Lung (tissue), 12 donors: ENCODE results near the gene ZMAT2. TPM values are rescaled to one million over a fixed set of nuclear protein-coding genes. Genes with fewer than 3 reads are reported as not detected.
A peak's percentile ranks its signal among the peaks of the same experiment; 100 is the strongest.

Source experiments
- ATAC-seq: fragments of 200-7000 bp; cut with Tn5 transposase; one replicate; pipeline ENCODE4 v1.9.1; 2020; ENCODE audit warnings: moderate number of reproducible peaks; ENCODE audit not compliant: insufficient read depth, low FRiP score
- DNase-seq, 3 donors: peaks; one replicate each; pipeline ENCODE4 v3.0.0-alpha.2; 2013 to 2017
- H3K27ac ChIP-seq, 2 donors: one replicate each; pipeline ENCODE4 v1.5.1; 2013; ENCODE audit warnings: mild to moderate bottlenecking in 2 of 2, moderate library complexity in 2 of 2, control low read depth in 1 of 2, inconsistent platforms in 1 of 2, low read depth in 1 of 2, low read length in 1 of 2
- H3K27me3 ChIP-seq, 3 donors: one replicate each; pipeline ENCODE4 v1.5.1; 2013; ENCODE audit warnings: low read length in 2 of 3; ENCODE audit not compliant: control insufficient read depth in 3 of 3, insufficient read depth in 3 of 3
- H3K36me3 ChIP-seq, 4 donors: one replicate each; pipeline ENCODE4 v1.5.1; 2013; ENCODE audit warnings: low read length in 4 of 4, mild to moderate bottlenecking in 1 of 4, moderate library complexity in 1 of 4; ENCODE audit not compliant: control insufficient read depth in 4 of 4, insufficient read depth in 4 of 4
- H3K4me1 ChIP-seq, 5 donors: one replicate each; pipeline ENCODE4 v1.5.1; 2013; ENCODE audit warnings: low read length in 5 of 5, mild to moderate bottlenecking in 2 of 5, moderate library complexity in 1 of 5; ENCODE audit not compliant: control insufficient read depth in 5 of 5, insufficient read depth in 5 of 5
- H3K4me3 ChIP-seq: one replicate; pipeline ENCODE4 v1.5.1; 2013; ENCODE audit warnings: mild to moderate bottlenecking, control low read depth, moderate library complexity
- H3K9ac ChIP-seq, 2 donors: one replicate each; pipeline ENCODE4 v1.5.1; 2013; ENCODE audit warnings: low read length in 2 of 2, control low read depth in 1 of 2; ENCODE audit not compliant: insufficient read depth in 1 of 2
- H3K9me3 ChIP-seq, 4 donors: one replicate each; pipeline ENCODE4 v1.5.1; 2013; ENCODE audit warnings: low read length in 3 of 4, mild to moderate bottlenecking in 1 of 4, moderate library complexity in 1 of 4; ENCODE audit not compliant: control insufficient read depth in 4 of 4, insufficient read depth in 3 of 4
- WGBS, 2 donors: extraction: QIAGEN DNeasy Blood & Tissue Kit; methylation state at CpG; one replicate each; pipeline ENCODE4 v1.1.7; 2013; 5-methylcytosine and 5-hydroxymethylcytosine counted together
- polyA plus RNA-seq, 2 donors: library from polyadenylated mRNA; stranded (reverse); fragments of 200-250 nt; gene quantifications; one replicate each; pipeline ENCODE4 v1.2.1, GENCODE V29; 2013
- total RNA-seq, 2 donors: library from RNA; depleted of rRNA in 1 of 2; stranded (reverse); fragments of >200 nt in 1 of 2; gene quantifications; one replicate each; pipeline ENCODE4 v1.2.1, GENCODE V29; 2014 to 2021
- TF ChIP-seq, protein P1 (sequence below): IDR thresholded peaks from 2 replicates; pipeline ENCODE4 v1.5.1; 2012; ENCODE audit warnings: mild to moderate bottlenecking; ENCODE audit errors: control extremely low read depth, extremely low read depth
- donor health status: control.
- donor health status: control.
- donor health status: Bipolar disorder and iron deficiency.
- donor health status: healthy.
- donor health status: DM: yes; HTN: yes; CAD: no.

The ZMAT2 gene
- total and polyA plus RNA-seq, 4 donors: 30.2 to 73.8 (median 47.7) TPM

GRCh38 chr5:140672455-140673186 is 27.6 kb upstream of the ZMAT2 start:
- TF ChIP-seq, protein P1, sequence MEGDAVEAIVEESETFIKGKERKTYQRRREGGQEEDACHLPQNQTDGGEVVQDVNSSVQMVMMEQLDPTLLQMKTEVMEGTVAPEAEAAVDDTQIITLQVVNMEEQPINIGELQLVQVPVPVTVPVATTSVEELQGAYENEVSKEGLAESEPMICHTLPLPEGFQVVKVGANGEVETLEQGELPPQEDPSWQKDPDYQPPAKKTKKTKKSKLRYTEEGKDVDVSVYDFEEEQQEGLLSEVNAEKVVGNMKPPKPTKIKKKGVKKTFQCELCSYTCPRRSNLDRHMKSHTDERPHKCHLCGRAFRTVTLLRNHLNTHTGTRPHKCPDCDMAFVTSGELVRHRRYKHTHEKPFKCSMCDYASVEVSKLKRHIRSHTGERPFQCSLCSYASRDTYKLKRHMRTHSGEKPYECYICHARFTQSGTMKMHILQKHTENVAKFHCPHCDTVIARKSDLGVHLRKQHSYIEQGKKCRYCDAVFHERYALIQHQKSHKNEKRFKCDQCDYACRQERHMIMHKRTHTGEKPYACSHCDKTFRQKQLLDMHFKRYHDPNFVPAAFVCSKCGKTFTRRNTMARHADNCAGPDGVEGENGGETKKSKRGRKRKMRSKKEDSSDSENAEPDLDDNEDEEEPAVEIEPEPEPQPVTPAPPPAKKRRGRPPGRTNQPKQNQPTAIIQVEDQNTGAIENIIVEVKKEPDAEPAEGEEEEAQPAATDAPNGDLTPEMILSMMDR: no peak
- Histone ChIP-seq H3K27me3 (no peaks in the 10 kb centered on the region), H3K4me3 (no peak overlapping the region), H3K27ac (no peak overlapping the region), H3K9ac (no peak overlapping the region), H3K4me1 (no peaks in the 10 kb centered on the region), H3K36me3 (peaks cover 30 to 75% (median 38%) of the 10 kb centered on the region in 4 donors), H3K9me3 (no peaks in the 10 kb centered on the region)
- WGBS, 2 donors: 78 to 85% methylated on average over 70 of the region's 70 CpGs
- DNase-seq (peak; percentile 17 to 51 (median 29)), ATAC-seq (no peak)

DNA sequence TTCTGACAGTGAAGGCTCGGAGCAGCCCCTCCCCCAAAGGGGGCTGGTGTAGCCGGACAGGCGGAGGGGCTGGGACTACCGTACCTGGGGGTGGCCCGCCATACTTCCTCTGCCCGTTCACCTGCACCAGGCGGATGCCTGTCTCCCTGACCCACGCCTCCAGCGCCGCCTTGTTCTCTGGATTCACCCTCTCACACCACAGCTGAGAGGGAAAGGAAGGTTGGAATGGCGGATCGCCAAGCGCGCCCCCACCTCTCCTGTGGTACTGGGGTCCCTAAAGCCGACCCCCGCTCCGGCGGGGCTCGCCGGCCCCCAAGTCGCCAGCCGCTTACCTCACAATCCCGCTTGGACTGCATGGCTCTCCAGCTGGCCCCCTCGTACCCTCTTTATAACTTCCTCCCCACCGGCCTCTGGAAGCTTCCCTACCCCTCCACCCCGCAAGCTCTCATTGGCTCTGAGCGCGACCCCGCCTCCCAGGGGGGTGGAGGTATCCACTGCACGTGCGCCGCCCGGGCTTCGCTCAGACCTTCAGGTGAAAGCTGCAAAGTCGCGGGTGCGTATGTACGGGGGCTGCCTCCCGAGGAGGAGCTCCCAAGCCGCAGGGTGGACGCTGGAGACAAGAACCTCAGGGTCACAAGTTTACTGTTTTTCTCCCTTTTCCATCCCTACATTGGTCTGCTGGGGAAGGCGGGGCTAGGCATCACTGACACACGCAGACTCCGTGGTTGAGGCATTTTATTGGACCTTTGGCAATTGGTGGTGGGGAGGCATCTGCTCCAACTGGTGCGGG is 26.9 kb upstream of the ZMAT2 start, which contains the start of gene DND1:
Gene DND1, minus strand, starts transcription at position 390 of the 790 bp plus-strand sequence. Its CDS starts 34 bp downstream, at position 356.
- DNase-seq (no peak), ATAC-seq (no peak)
- H3K4me1 ChIP-seq: no peaks in the 10 kb centered on the region
- WGBS, 2 donors: 90 to 92% methylated on average over 42 to 45 of the region's 45 CpGs
- TF ChIP-seq, protein P1: no peak
- no peak within 1 kb of the TSS for H3K4me3 ChIP-seq
- H3K36me3 ChIP-seq: peaks cover 34 to 72% (median 38%) of the 10 kb centered on the region in 4 donors
- H3K27ac ChIP-seq: no peak within 1 kb of the TSS
- no peaks in the 10 kb centered on the region for H3K27me3 ChIP-seq
- no peak within 1 kb of the TSS for H3K9ac ChIP-seq
- no peaks in the 10 kb centered on the region for H3K9me3 ChIP-seq

DNA sequence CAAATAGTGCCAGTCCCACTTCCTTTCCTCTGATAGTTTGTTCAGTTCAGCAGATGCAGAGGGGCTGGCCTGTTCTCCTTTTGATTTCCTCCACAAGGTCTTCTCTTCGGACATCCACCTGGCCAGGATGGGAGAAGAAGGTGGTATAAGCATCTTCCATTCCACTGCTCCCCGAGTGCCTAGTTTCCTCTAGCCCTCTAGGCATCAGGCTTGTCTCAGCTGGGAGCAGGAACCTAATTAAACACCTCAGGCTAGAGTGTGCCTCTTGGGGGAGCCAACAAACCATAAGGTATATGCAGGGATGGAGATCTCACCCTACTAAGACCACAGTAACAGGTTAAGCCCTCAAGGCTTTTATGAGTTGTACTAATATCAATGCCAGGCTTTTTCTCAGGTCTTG is 26.0 kb upstream of the ZMAT2 start:
- Histone ChIP-seq H3K4me1 (no peaks in the 10 kb centered on the region), H3K9ac (no peak overlapping the region), H3K27me3 (no peaks in the 10 kb centered on the region), H3K27ac (no peak overlapping the region), H3K9me3 (no peaks in the 10 kb centered on the region), H3K36me3 (peaks cover 34 to 69% (median 36%) of the 10 kb centered on the region in 4 donors), H3K4me3 (no peak overlapping the region)
- no peak for DNase-seq
- WGBS, 2 donors: 87 to 89% methylated on average over 2 of the region's 2 CpGs
- no peak for ATAC-seq
- TF ChIP-seq, protein P1: no peak
